GM18867 (cell line): ENCODE results near the gene NAA80.
"Not testable (repeated sequence)": the region's sequence is repeated elsewhere in the genome, so short reads cannot be mapped to it uniquely, and the experiment has no call there.

Experiments
- ATAC-seq: cut with Tn5 transposase; IDR thresholded peaks from one replicate; pipeline ENCODE4 v1.9.1; 2021; ENCODE audit warnings: mild to moderate bottlenecking, moderate library complexity; ENCODE audit not compliant: unreplicated experiment

Gene NAA80

GRCh38 chr3:50316657-50317242 is 17.5 kb upstream of the NAA80 start:
- no peak for ATAC-seq

- ATAC-seq = no peak
Measured at GRCh38 chr3:50314816-50315215, 15.6 kb upstream of the NAA80 start.

- ATAC-seq = no peak
Measured at GRCh38 chr3:50314342-50314741, 15.1 kb upstream of the NAA80 start.

GRCh38 chr3:50312041-50312440 is 12.8 kb upstream of the NAA80 start:
- not testable (repeated sequence) for ATAC-seq

- no peak for ATAC-seq
Measured at GRCh38 chr3:50304601-50305000, 5.4 kb upstream of the NAA80 start.

- no peak for ATAC-seq
Measured at GRCh38 chr3:50303013-50303815, 4.0 kb upstream of the NAA80 start, which contains the start of gene HYAL1. Gene HYAL1, minus strand, starts transcription at chr3:50303574. Its CDS starts 618 bp downstream, at chr3:50302956.

GRCh38 chr3:50302095-50303012 is 3.1 kb upstream of the NAA80 start:
- ATAC-seq = no peak

GRCh38 chr3:50300681-50301254 is 1.6 kb upstream of the NAA80 start:
- no peak for ATAC-seq

- no peak for ATAC-seq
Measured at GRCh38 chr3:50299929-50300680, 900 bp upstream of the NAA80 start.

GRCh38 chr3:50299638-50299928 is 378 bp upstream of the NAA80 start:
- ATAC-seq = no peak

GRCh38 chr3:50297896-50298725 is 1.1 kb downstream of the NAA80 start:
- ATAC-seq = no peak

GRCh38 chr3:50297384-50297775 is 1.8 kb downstream of the NAA80 start:
- ATAC-seq = no peak

GRCh38 chr3:50296721-50297383 is 2.4 kb downstream of the NAA80 start:
- ATAC-seq = no peak

GRCh38 chr3:50295553-50296431 is 3.4 kb downstream of the NAA80 start:
- no peak for ATAC-seq

- ATAC-seq = no peak
Measured at GRCh38 chr3:50294492-50295403, 4.5 kb downstream of the NAA80 start.

- ATAC-seq = no peak
Measured at GRCh38 chr3:50294089-50294488, 5.1 kb downstream of the NAA80 start.
